Measurements from ENCODE around the gene MBTPS1.

MBTPS1 gene

DNA sequence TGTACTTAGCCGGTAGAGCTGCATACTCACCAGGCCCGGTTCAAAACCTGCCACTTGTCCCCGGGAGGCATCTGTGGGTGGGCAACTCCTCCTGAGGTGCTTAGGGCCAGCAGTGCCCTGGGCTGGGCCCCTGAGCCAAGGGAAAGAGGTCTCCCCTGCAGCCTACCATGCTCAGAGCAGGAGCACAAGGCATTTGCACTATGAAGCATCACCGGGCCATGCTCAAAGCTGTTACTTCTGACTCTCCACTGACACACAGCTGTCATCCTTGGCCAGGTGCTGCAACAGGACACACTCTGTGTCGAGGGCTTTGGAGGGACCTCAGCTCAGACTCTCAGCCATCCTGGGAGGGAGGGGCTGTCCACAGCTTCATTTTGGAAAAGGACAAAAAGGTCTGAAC, 111.4 kb downstream of the MBTPS1 start:
- H3K79me2 ChIP-seq (ENCODE audit: low read length): no peaks in the 10 kb centered on the region
- no peaks in the 10 kb centered on the region for H3K4me1 ChIP-seq (ENCODE audit: low read length)
- TF ChIP-seq EZH2phosphoT487 (IDR thresholded peaks at IDR 0.05; ENCODE audit: low read depth): no peak
- TF ChIP-seq, protein P1, sequence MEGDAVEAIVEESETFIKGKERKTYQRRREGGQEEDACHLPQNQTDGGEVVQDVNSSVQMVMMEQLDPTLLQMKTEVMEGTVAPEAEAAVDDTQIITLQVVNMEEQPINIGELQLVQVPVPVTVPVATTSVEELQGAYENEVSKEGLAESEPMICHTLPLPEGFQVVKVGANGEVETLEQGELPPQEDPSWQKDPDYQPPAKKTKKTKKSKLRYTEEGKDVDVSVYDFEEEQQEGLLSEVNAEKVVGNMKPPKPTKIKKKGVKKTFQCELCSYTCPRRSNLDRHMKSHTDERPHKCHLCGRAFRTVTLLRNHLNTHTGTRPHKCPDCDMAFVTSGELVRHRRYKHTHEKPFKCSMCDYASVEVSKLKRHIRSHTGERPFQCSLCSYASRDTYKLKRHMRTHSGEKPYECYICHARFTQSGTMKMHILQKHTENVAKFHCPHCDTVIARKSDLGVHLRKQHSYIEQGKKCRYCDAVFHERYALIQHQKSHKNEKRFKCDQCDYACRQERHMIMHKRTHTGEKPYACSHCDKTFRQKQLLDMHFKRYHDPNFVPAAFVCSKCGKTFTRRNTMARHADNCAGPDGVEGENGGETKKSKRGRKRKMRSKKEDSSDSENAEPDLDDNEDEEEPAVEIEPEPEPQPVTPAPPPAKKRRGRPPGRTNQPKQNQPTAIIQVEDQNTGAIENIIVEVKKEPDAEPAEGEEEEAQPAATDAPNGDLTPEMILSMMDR (IDR thresholded peaks at IDR 0.05; ENCODE audit: low read depth, low read length): no peak
- no peak overlapping the region for H3K9ac ChIP-seq (ENCODE audit: low read length)
- no peaks in the 10 kb centered on the region for H4K20me1 ChIP-seq (ENCODE audit: insufficient read depth, low read length)
- H3K27me3 ChIP-seq (ENCODE audit: low read depth, low read length): peaks cover 34% of the 10 kb centered on the region
- no peak overlapping the region for H3K27ac ChIP-seq (ENCODE audit: low read length)
- H3K4me3 ChIP-seq (ENCODE audit: low read length): no peak overlapping the region
- no peaks in the 10 kb centered on the region for H3K9me3 ChIP-seq (ENCODE audit: insufficient read depth, low read length)
- no peak overlapping the region for H3K4me2 ChIP-seq (ENCODE audit: low read length)
- no peaks in the 10 kb centered on the region for H3K36me3 ChIP-seq (replicated peaks; ENCODE audit: low read depth, low read length)
- no peak overlapping the region for H2AFZ ChIP-seq (ENCODE audit: low read depth, low read length)

DNA sequence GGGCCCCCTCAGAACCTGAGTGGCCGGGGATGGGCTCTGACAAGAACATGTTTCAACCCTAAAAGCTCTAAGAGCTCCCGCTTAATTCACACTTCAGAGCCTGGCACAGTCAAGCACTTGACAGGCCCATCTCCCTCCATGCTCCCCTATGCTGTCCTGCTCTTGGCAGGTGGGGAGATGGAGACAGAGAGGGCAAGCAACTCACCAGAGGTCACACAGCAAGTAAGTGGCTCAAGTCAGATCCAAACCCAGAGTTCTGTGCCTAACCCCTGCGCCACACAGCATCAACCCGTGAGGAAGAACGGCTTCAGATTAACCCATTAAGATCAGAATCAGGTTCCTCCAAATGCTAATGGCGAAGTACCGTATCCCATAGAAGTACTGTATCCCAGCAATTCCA, 112.3 kb downstream of the MBTPS1 start:
- TF ChIP-seq, protein P1 (IDR thresholded peaks at IDR 0.05; ENCODE audit: low read depth, low read length): no peak
- no peak for TF ChIP-seq EZH2phosphoT487 (IDR thresholded peaks at IDR 0.05; ENCODE audit: low read depth)
- Histone ChIP-seq H3K4me2 (ENCODE audit: low read length) (no peak overlapping the region), H3K4me1 (ENCODE audit: low read length) (no peaks in the 10 kb centered on the region), H2AFZ (ENCODE audit: low read depth, low read length) (no peak overlapping the region), H3K36me3 (replicated peaks; ENCODE audit: low read depth, low read length) (no peaks in the 10 kb centered on the region), H4K20me1 (ENCODE audit: insufficient read depth, low read length) (no peaks in the 10 kb centered on the region), H3K9ac (ENCODE audit: low read length) (no peak overlapping the region), H3K27me3 (ENCODE audit: low read depth, low read length) (peaks cover 34% of the 10 kb centered on the region), H3K9me3 (ENCODE audit: insufficient read depth, low read length) (no peaks in the 10 kb centered on the region), H3K79me2 (ENCODE audit: low read length) (no peaks in the 10 kb centered on the region), H3K27ac (ENCODE audit: low read length) (no peak overlapping the region), H3K4me3 (ENCODE audit: low read length) (no peak overlapping the region)
